HG03108 (cell line): ENCODE data around the gene PPM1L.
A peak's percentile ranks its signal among the peaks of the same experiment; 100 is the strongest.

ENCODE experiments used
- ATAC-seq: cut with Tn5 transposase; IDR thresholded peaks from one replicate; pipeline ENCODE4 v1.9.1; 2021; ENCODE audit warnings: moderate library complexity; ENCODE audit not compliant: unreplicated experiment

The PPM1L gene

GRCh38 chr3:161072211-161072621 is 316.2 kb downstream of the PPM1L start:
- ATAC-seq = no peak

GRCh38 chr3:161072751-161073150 is 316.7 kb downstream of the PPM1L start:
- no peak for ATAC-seq

DNA sequence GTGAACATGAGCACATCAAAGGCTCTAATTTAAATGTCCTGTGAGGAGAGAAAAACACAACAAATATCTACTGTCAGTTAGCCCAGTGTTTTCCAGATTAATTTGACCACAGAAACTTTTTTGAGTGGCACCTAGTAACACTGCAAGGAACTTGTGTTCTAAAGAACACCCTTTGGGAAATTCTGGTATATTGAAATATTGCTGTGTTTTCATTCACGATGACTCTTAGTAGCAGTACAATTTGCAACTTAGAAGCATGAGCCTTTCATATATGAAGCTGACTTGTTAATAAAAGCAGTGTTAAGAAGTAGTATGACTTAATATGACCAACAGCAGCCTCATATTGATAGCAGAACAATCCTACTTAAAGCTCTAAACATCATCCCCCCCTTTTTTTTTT is 317.1 kb downstream of the PPM1L start:
- ATAC-seq = no peak

GRCh38 chr3:161081633-161082032 is 325.6 kb downstream of the PPM1L start:
- ATAC-seq = peak; percentile 96

DNA sequence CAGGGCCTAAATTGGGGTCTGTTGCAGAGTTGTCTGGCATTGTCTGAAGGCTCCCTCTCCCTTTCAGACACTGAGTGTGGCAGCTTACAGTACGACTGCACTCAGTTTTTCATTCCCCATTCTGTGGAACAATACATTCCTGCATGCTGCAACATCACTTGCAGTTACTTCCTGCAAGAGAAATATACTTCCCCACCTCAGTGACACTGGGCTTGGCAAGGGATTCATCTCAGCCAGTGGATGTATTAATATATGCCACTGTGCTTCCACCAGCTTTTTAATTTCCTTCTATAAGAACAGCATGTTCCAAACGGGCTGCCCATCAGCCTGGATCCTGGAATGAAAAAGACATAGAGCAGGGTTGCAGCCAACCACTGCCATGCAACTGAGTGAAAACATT is 326.0 kb downstream of the PPM1L start:
- ATAC-seq = peak; percentile 23

- ATAC-seq = no peak
These were observed 327.1 kb downstream of the PPM1L start for GRCh38 chr3:161083131-161083530.

DNA sequence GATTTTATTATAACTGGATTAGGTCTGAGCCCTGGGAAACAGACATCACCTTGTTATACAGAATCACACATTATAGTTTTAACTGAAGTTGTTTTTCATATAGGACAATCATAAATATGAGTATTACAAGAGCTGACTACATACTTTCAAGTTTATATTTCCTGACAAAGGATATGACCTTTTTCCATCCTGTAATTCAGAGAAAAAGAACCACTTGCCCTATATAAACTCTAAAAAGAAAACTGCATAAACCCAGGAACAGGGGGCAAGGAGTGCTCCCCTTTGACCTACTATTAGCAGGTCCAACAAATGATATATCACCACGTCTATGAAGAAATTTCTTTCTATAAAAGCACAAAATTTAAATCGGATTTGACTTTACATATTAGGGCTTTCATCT is 328.2 kb downstream of the PPM1L start:
- ATAC-seq = no peak

DNA sequence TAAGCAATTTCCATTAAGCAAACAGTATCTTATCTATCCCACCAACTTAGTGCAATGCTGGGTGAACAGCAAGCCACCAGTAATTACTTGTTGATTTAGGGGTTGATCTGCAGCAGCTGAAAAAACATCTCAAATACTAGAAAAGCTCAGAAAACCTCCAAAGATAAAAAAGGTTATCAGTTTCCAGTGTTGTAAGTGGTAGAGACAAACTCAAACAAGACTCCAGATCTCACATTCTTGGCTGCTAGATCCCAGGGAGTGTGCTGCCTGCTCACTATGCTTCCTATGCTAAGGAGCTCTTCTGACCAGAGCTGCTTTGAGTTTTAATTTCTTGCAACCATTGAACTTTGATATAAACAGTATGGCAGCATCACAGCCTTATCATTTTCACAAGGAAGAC is 337.9 kb downstream of the PPM1L start:
- no peak for ATAC-seq

DNA sequence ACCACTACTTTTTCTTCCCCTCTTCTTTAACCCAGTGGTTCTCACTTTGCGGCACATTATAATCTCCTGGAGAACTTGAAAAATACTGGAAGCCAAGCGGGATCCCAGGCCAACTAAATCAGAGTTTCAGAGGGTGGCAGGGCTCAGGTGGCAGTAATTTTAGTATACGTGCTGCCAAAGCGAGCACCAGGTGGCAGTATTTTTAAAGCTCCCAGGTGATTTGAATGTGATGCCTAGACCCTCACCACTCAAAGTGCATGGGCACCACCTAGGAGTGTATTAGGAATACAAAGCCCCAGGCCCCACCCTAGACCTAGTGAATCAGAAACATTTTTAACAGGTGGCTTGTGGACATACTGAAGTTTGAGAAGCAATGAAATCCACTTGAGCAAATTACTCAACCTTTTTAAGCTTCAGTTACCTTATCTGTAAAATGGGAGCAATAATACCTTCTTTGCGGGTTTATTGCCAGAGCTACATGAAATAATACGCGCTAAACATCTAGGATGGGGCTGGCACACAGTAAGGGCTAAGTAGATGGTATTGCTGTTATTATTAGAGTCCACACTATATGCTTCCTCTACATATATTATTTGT is 340.8 kb downstream of the PPM1L start:
- ATAC-seq = no peak

- no peak for ATAC-seq
These were observed 345.0 kb downstream of the PPM1L start for GRCh38 chr3:161100994-161101393.

- no peak for ATAC-seq
These were observed 345.6 kb downstream of the PPM1L start for GRCh38 chr3:161101609-161102008.

- no peak for ATAC-seq
These were observed 347.9 kb downstream of the PPM1L start for GRCh38 chr3:161103776-161104385.

DNA sequence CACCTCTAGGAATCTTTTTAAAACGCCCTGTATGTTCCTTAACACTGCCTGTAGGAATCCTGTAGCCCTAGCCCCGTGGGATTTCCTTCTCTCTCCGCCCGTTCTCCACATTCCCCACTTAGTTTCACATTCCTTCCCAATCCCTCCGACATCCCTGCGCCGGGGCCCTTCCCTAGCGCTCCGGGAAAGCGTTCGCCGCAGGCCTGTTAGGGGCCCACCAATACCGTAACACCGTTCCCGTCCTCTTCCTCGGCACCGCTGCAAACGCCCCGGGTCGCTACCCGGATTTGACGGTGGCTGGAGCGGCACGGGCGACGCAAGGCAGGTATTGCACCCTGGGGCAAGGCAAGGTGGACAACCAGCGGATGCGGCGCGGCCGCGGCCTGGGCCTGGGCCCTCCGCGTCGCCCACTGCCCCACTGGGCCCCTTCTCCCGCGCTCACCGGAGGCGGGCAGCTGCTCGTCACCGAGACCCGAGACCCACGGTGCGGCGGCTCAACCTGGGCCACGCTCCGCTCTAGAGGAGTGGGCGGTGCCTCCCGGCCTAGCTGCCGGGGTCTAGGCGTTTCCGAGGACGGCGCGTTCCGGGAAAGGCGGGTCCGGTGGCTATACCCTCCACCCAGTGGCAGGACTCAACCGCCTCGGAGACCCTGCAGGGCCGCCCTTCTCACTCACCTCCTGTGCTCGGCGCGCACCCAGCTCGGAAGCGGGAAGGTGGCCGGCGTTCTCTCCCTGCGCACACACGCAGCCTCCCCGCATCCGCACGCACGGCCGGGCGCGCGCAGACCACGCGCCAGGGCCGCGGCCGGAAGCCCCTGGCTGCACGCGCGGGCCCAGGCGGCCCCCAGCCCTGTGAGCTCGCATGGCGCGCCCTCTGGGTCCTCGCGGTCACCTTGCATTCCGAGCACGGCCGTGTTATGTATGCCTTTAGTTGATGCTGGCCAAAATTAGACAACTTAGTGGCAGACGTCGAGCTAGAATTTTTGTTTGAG is 348.8 kb downstream of the PPM1L start, which contains the start of gene B3GALNT1:
Gene B3GALNT1, minus strand, starts transcription at position 789 of the 991 bp plus-strand sequence. CDS start 18,595 bp downstream, outside the sequence.
- ATAC-seq = peak; percentile 60

- ATAC-seq = no peak
These were observed 351.3 kb downstream of the PPM1L start for GRCh38 chr3:161107311-161107710.

GRCh38 chr3:161108840-161109239 is 352.8 kb downstream of the PPM1L start:
- ATAC-seq = no peak

GRCh38 chr3:161117646-161118045 is 361.6 kb downstream of the PPM1L start:
- no peak for ATAC-seq

DNA sequence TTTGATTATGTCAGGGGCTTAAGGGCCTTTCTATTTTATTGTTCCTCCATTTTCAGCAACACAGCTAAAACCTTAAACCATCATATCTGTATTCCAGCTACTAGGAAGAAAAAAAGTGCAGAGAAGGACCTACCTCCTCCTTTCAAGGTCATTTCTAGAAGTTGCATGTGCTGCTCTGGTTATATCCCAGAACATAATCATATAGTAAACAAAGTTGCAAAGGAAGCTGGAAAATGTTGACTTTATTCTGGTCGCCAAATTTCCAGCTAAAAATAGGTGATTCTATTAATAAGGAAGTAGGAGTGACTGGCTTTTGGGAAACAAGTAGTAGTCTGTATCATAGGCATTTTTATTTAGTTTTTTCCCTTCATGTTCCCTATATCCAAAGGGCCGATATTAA is 370.5 kb downstream of the PPM1L start:
- ATAC-seq = no peak
